ENCODE results near the gene NAIF1.
"Not testable (repeated sequence)": the region's sequence is repeated elsewhere in the genome, so short reads cannot be mapped to it uniquely, and the experiment has no call there.

NAIF1 gene

GRCh38 chr9:128034821-128035652, 32.1 kb downstream of the NAIF1 start:
- Histone ChIP-seq H3K9me3 (ENCODE audit: control insufficient read depth, insufficient read depth, low read depth, low read length) (no peaks in the 10 kb centered on the region), H3K4me3 (ENCODE audit: low read depth, low read length) (no peak overlapping the region), H3K36me3 (ENCODE audit: control insufficient read depth, insufficient read depth, low read length) (no peaks in the 10 kb centered on the region), H3K4me1 (ENCODE audit: control insufficient read depth, insufficient read depth, low read length) (peaks cover 4% of the 10 kb centered on the region), H3K9ac (ENCODE audit: low read length) (no peak overlapping the region), H3K27ac (ENCODE audit: low read depth, low read length) (no peak overlapping the region), H3K27me3 (ENCODE audit: control insufficient read depth, insufficient read depth, low read length) (no peaks in the 10 kb centered on the region)

- no peaks in the 10 kb centered on the region for H3K27me3 ChIP-seq (ENCODE audit: control insufficient read depth, insufficient read depth, low read length)
- no peaks in the 10 kb centered on the region for H3K9me3 ChIP-seq (ENCODE audit: control insufficient read depth, insufficient read depth, low read depth, low read length)
- H3K4me1 ChIP-seq (ENCODE audit: control insufficient read depth, insufficient read depth, low read length) = peaks cover 4% of the 10 kb centered on the region
- no peak overlapping the region for H3K9ac ChIP-seq (ENCODE audit: low read length)
- H3K36me3 ChIP-seq (ENCODE audit: control insufficient read depth, insufficient read depth, low read length) = no peaks in the 10 kb centered on the region
- no peak overlapping the region for H3K4me3 ChIP-seq (ENCODE audit: low read depth, low read length)
- H3K27ac ChIP-seq (ENCODE audit: low read depth, low read length) = no peak overlapping the region
Observed at GRCh38 chr9:128033609-128034008, 33.5 kb downstream of the NAIF1 start.

- Histone ChIP-seq H3K9me3 (ENCODE audit: control insufficient read depth, insufficient read depth, low read depth, low read length) (no peaks in the 10 kb centered on the region), H3K36me3 (ENCODE audit: control insufficient read depth, insufficient read depth, low read length) (no peaks in the 10 kb centered on the region), H3K4me1 (ENCODE audit: control insufficient read depth, insufficient read depth, low read length) (peaks cover 6% of the 10 kb centered on the region; the same call in 1 of the 2 replicates), H3K27me3 (ENCODE audit: control insufficient read depth, insufficient read depth, low read length) (no peaks in the 10 kb centered on the region), H3K9ac (ENCODE audit: low read length) (no peak overlapping the region), H3K4me3 (ENCODE audit: low read depth, low read length) (no peak overlapping the region), H3K27ac (ENCODE audit: low read depth, low read length) (no peak overlapping the region)
Observed at GRCh38 chr9:128027705-128028104, 39.4 kb downstream of the NAIF1 start.

GRCh38 chr9:128026773-128027541, 40.2 kb downstream of the NAIF1 start:
- Histone ChIP-seq H3K27ac (ENCODE audit: low read depth, low read length) (no peak overlapping the region), H3K9ac (ENCODE audit: low read length) (no peak overlapping the region), H3K4me1 (ENCODE audit: control insufficient read depth, insufficient read depth, low read length) (peaks cover 6% of the 10 kb centered on the region; the same call in 1 of the 2 replicates), H3K27me3 (ENCODE audit: control insufficient read depth, insufficient read depth, low read length) (no peaks in the 10 kb centered on the region), H3K36me3 (ENCODE audit: control insufficient read depth, insufficient read depth, low read length) (no peaks in the 10 kb centered on the region), H3K4me3 (ENCODE audit: low read depth, low read length) (no peak overlapping the region), H3K9me3 (ENCODE audit: control insufficient read depth, insufficient read depth, low read depth, low read length) (no peaks in the 10 kb centered on the region)

GRCh38 chr9:128026255-128026772, 40.8 kb downstream of the NAIF1 start:
- peaks cover 6% of the 10 kb centered on the region; the same call in 1 of the 2 replicates for H3K4me1 ChIP-seq (ENCODE audit: control insufficient read depth, insufficient read depth, low read length)
- no peaks in the 10 kb centered on the region for H3K9me3 ChIP-seq (ENCODE audit: control insufficient read depth, insufficient read depth, low read depth, low read length)
- H3K4me3 ChIP-seq (ENCODE audit: low read depth, low read length) = no peak overlapping the region
- H3K27me3 ChIP-seq (ENCODE audit: control insufficient read depth, insufficient read depth, low read length) = no peaks in the 10 kb centered on the region
- H3K36me3 ChIP-seq (ENCODE audit: control insufficient read depth, insufficient read depth, low read length) = no peaks in the 10 kb centered on the region
- H3K27ac ChIP-seq (ENCODE audit: low read depth, low read length) = no peak overlapping the region
- H3K9ac ChIP-seq (ENCODE audit: low read length) = no peak overlapping the region

GRCh38 chr9:128025736-128026135, 41.4 kb downstream of the NAIF1 start:
- H3K9me3 ChIP-seq (ENCODE audit: control insufficient read depth, insufficient read depth, low read depth, low read length) = no peaks in the 10 kb centered on the region
- H3K4me1 ChIP-seq (ENCODE audit: control insufficient read depth, insufficient read depth, low read length) = peaks cover 6% of the 10 kb centered on the region; the same call in 1 of the 2 replicates
- no peaks in the 10 kb centered on the region for H3K36me3 ChIP-seq (ENCODE audit: control insufficient read depth, insufficient read depth, low read length)
- H3K9ac ChIP-seq (ENCODE audit: low read length) = no peak overlapping the region
- no peak overlapping the region for H3K4me3 ChIP-seq (ENCODE audit: low read depth, low read length)
- H3K27me3 ChIP-seq (ENCODE audit: control insufficient read depth, insufficient read depth, low read length) = no peaks in the 10 kb centered on the region
- H3K27ac ChIP-seq (ENCODE audit: low read depth, low read length) = no peak overlapping the region

GRCh38 chr9:128024761-128025308, 42.3 kb downstream of the NAIF1 start:
- no peaks in the 10 kb centered on the region for H3K36me3 ChIP-seq (ENCODE audit: control insufficient read depth, insufficient read depth, low read length)
- H3K27ac ChIP-seq (ENCODE audit: low read depth, low read length) = no peak overlapping the region
- H3K9me3 ChIP-seq (ENCODE audit: control insufficient read depth, insufficient read depth, low read depth, low read length) = no peaks in the 10 kb centered on the region
- no peaks in the 10 kb centered on the region for H3K27me3 ChIP-seq (ENCODE audit: control insufficient read depth, insufficient read depth, low read length)
- H3K4me3 ChIP-seq (ENCODE audit: low read depth, low read length) = no peak overlapping the region
- H3K9ac ChIP-seq (ENCODE audit: low read length) = no peak overlapping the region
- peaks cover 6% of the 10 kb centered on the region; the same call in 1 of the 2 replicates for H3K4me1 ChIP-seq (ENCODE audit: control insufficient read depth, insufficient read depth, low read length)

- not testable (repeated sequence) for H3K4me3 ChIP-seq (ENCODE audit: low read depth, low read length); H3K9ac ChIP-seq (ENCODE audit: low read length); H3K4me1 ChIP-seq (ENCODE audit: control insufficient read depth, insufficient read depth, low read length); H3K27ac ChIP-seq (ENCODE audit: low read depth, low read length); H3K9me3 ChIP-seq (ENCODE audit: control insufficient read depth, insufficient read depth, low read depth, low read length); H3K36me3 ChIP-seq (ENCODE audit: control insufficient read depth, insufficient read depth, low read length); H3K27me3 ChIP-seq (ENCODE audit: control insufficient read depth, insufficient read depth, low read length)
Observed at GRCh38 chr9:128023671-128024070, 43.4 kb downstream of the NAIF1 start.

GRCh38 chr9:128022886-128023285, 44.2 kb downstream of the NAIF1 start:
- Histone ChIP-seq H3K9me3 (ENCODE audit: control insufficient read depth, insufficient read depth, low read depth, low read length) (no peaks in the 10 kb centered on the region), H3K4me1 (ENCODE audit: control insufficient read depth, insufficient read depth, low read length) (peaks cover 6% of the 10 kb centered on the region; the same call in 1 of the 2 replicates), H3K36me3 (ENCODE audit: control insufficient read depth, insufficient read depth, low read length) (no peaks in the 10 kb centered on the region), H3K27me3 (ENCODE audit: control insufficient read depth, insufficient read depth, low read length) (no peaks in the 10 kb centered on the region), H3K4me3 (ENCODE audit: low read depth, low read length) (no peak overlapping the region), H3K27ac (ENCODE audit: low read depth, low read length) (no peak overlapping the region), H3K9ac (ENCODE audit: low read length) (no peak overlapping the region)

- no peaks in the 10 kb centered on the region for H3K4me1 ChIP-seq (ENCODE audit: control insufficient read depth, insufficient read depth, low read length)
- no peak overlapping the region for H3K9ac ChIP-seq (ENCODE audit: low read length)
- H3K4me3 ChIP-seq (ENCODE audit: low read depth, low read length) = no peak overlapping the region
- H3K36me3 ChIP-seq (ENCODE audit: control insufficient read depth, insufficient read depth, low read length) = no peaks in the 10 kb centered on the region
- H3K9me3 ChIP-seq (ENCODE audit: control insufficient read depth, insufficient read depth, low read depth, low read length) = no peaks in the 10 kb centered on the region
- no peaks in the 10 kb centered on the region for H3K27me3 ChIP-seq (ENCODE audit: control insufficient read depth, insufficient read depth, low read length)
- no peak overlapping the region for H3K27ac ChIP-seq (ENCODE audit: low read depth, low read length)
Observed at GRCh38 chr9:128021098-128021497, 46.0 kb downstream of the NAIF1 start.

- H3K9ac ChIP-seq (ENCODE audit: low read length) = no peak overlapping the region
- H3K9me3 ChIP-seq (ENCODE audit: control insufficient read depth, insufficient read depth, low read depth, low read length) = no peaks in the 10 kb centered on the region
- H3K4me3 ChIP-seq (ENCODE audit: low read depth, low read length) = no peak overlapping the region
- H3K27me3 ChIP-seq (ENCODE audit: control insufficient read depth, insufficient read depth, low read length) = no peaks in the 10 kb centered on the region
- no peaks in the 10 kb centered on the region for H3K4me1 ChIP-seq (ENCODE audit: control insufficient read depth, insufficient read depth, low read length)
- no peak overlapping the region for H3K27ac ChIP-seq (ENCODE audit: low read depth, low read length)
- H3K36me3 ChIP-seq (ENCODE audit: control insufficient read depth, insufficient read depth, low read length) = no peaks in the 10 kb centered on the region
Observed at GRCh38 chr9:128020692-128021091, 46.4 kb downstream of the NAIF1 start.
